Inflammatory macrophage (primary cell): Measurements from ENCODE around the gene MIPEP.
"Not testable (repeated sequence)": the region's sequence is repeated elsewhere in the genome, so short reads cannot be mapped to it uniquely, and the experiment has no call there.

Experiments used
- DNase-seq, 2 donors: peaks; one replicate each; pipeline ENCODE4 v3.0.0-alpha.2; 2020 to 2022

MIPEP gene

DNA sequence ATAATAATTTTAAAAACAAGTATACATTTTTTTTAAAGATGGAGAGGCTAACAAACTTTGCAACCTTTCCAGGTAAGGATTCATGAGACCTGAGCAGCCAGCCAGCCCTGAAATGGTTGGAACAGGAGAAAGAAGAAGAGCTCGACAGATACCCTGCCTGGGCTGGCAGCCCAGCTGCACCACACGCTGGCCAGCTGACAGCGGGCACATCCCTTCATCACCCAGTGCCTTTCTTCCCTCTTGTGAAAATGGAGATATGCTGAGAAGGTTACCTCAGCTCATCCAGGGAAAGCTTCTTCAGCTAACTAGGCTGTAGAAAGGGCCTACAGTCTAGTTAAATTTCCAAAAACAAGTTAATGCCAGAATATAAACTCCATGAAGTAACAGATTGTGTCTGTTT, 4.8 kb downstream of the MIPEP start:
- not testable (repeated sequence) for DNase-seq

DNA sequence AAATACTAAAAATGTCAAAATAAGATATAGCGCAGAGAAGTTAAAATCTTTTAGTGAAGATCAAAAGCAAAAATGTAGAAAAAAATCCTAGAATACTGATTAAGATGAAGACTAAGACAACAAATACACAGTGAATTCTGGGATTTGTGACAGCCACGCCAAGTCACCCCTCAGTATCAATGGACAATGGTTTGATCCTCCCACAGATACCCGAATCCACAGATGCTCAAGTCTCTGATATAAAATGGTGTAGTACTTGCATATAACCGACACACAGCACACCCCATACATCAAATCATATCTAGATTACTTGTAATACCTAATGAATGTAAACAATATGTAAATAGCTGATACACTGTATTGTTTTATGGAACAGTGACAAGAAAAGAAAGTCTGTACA, 5.9 kb downstream of the MIPEP start:
- DNase-seq, result no peak

DNA sequence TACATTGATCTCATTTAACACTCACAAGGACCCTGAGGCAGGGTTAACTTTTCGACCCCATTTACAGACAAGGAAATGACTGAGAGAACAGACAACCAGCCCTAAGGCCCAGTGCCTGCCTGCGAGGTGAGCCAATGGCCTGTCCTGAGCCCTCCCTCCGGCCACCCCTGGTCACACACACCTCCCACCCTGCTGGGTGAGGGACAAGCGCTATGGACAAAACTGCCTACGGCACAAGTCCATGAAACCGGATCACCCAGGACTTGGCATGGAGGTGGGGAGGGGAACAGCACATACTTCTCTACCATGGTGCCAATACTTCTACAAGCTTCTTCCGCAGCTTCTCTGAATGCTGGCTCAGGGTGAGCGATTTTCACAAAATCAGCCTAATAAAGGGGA, 7.8 kb downstream of the MIPEP start:
- DNase-seq, result not testable (repeated sequence)

DNA sequence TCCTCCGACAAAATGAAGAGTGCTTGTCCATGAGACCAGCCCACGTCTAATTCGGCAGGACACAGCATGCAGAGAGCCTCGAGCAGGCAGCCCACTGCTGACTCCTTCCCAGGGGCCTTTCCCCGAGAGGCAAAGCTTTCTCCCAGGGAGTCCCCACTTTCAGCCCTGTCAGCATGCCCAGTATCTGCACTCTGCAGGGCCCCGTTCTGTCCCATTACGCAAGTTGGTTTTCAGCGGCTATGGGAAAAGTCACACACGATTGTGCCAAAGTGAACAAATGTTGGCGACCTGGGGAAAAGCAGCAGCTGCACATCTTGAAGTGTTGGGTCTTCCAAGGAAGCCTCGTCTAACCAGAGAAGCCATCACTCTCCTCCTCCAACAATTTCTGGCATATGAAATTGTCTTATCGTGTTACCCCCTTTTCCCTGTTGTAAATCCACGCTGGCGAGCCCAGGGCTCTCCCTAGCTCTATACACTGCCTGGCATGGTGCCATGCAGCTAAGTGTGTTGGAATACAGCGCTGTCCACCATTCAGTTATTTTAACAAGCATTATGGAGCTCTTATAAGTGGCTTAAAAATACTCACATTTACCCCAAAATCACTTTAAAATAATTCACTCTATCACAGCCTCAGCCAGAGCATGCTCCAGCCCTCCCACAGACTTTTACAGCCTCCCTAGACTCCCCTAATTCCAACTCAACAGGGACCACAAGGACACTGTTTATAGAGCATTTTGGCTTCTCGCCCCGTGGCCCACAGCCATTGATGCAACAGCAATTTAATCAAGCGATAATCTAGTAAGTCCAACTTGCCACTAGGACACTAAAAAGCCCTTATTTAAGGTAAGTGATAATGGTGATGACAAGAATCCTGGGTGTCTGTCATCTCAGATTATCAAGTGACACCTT, 8.5 kb downstream of the MIPEP start:
- DNase-seq, result not testable (repeated sequence)

DNA sequence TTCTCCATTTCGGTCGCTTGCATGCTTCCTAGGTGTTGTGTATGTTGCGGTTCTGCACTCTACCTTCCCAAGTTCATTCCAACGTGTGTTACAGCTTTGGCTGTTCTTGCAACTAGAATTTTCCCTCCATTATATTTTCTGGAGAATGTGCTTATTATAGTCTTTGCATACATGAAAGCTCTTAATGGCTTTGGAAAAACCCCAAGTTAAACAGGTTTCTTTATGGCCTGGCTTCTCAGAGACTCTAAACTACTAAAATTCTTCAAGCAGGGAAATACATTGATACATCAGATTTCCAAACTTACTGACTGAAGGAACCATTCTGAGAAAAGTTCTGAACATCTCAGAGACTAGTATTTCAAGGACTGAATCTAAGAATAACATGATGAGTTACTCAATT, 11.9 kb downstream of the MIPEP start:
- DNase-seq, result no peak

DNA sequence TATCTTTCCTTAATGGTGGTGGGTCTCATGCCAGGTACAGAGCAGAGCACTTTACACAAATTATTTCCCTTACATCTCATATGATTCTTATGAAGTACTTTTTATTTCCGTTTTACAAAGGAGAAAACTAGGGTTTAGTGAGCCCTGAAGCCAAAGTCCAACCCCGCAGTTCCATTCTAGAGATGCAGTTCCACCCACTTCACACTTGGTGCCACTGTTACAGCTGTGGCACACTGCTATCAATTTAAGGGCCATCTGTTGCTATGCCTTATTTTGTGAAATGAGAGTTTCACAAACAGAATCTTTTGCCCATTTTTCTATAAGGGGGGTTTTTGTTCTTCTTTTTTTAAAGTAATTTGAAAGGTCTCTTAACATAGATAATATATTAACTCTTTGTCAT, 12.9 kb downstream of the MIPEP start:
- DNase-seq, result peak in 1 of 2 donors; percentile 2

DNA sequence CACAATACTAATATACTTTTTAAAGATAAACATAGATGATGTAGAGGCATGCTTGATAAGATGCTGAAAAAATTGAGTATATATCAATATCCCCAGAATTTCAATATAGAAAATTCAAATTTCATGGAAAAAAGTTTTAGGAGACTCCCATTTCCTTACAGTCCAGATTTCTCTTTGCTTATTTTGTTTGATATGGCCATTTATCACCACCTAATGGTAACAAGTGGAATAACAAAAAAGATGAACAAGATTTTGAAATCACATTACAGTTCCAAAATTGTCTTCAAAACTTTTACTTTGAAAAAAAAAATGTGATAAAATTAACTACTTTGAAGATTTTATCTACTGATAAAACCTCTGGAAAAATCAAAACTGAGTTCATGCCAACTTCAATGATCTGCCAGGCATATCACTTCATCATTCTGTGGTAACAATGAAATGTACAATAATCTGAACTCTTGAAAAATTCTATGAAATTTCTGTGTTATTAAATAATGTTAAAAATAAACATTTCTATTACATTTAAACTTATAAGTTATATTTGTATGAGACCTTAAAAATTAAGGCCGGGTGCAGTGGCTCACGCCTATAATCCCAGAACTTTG, 17.5 kb downstream of the MIPEP start:
- peak in 1 of 2 donors; percentile 43 for DNase-seq

DNA sequence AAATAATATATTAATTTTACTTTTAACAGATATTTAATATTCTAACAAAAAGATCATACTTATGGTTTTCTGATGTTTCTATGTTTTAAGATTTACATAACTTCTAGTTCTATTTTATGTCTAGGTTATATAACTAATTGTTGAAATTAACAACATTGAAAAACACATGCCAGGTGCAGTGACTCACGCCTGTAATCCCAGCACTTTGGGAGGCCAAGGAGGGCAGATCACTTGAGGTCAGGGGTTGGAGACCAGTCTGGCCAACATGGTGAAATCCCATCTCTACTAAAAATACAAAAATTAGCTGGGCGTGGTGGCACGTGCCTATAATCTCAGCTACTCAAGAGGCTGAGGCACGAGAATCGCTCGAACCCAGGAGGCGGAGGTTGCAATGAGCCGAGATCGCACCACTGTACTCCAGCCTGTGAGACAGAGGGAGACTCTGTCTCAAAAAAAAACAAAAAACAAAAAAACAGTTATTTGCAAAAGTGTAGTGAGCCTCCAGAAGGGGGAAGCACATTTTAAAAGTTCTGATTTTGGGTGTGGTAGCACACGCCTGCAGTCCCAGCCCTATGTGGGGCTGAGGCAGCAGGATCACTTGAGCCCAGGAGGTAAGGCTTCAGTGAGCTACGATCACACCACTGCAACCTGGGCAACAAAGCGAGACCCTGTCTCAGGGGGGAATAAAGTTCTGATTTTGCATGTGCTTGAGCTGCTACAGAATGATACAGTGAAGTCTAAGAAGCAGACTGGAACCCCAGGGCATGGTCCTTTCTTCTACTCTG, 18.7 kb downstream of the MIPEP start:
- DNase-seq, result no peak

DNA sequence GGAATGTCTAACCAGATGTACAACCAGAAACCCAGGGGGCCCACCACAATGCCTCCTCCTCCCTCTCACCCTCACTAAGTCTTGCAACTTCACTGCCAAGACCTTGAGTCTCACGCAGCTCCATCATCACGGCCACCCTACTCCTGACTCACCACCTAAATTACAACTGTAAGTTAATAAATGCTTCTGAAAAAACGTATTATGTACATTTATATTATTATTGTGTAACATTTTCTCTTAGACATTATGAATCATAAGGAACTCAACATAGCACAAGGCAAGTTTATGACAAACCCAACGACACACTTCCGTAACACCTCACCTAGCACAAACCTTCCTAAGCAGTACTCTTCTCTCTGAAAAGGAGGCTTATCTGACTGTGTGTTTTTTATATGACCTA, 20.7 kb downstream of the MIPEP start:
- no peak for DNase-seq

DNA sequence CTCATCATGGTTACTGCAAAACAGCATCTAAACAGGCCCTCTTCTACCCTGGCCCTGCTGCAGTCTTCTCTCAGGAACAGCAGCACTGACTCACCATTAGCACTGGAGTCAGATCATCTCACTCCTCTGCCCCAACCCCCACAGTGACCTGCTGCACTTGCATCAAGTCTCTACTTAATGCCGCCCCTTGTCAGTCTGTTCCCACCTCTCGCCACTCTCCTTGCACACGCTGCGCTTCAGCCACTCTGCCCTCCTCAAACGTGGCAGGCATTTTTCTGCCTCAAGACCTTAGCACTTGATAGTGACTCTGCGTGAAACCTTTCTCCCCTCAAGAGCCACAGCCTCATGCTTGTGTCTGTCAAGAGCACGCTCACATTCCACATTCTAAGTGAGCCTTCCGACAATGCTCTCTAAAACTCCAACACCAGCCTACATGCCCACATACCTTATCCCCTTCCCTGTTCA, 22.1 kb downstream of the MIPEP start:
- DNase-seq, result no peak

DNA sequence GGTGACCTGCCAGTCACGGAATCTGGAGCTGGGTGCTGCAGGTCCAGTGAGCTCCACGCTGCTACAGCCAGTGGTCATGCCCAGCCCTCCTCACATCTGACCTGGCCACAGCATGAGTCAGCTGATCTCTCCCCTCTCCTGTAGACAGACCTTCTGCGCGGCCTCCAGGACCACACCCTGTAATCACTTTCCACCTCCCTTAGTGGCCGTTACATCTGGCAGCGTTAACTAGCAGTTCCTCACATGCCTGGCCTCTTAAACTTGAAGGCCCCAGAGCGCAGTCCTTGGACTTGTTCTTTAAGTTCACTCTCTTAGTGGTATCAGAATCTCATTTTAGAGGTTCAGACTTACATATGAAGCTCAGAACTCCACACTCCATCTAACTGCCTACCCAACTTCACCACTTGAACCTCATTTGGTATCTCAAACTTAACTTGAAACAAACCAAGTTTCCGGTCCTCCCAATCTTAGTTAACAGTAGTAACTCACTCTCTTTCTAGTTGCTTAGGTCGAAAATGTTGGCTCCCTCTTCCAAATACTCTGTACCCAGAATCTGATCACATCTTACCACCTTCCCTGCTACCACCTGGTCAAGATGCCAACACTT, 22.7 kb downstream of the MIPEP start:
- DNase-seq, result no peak

DNA sequence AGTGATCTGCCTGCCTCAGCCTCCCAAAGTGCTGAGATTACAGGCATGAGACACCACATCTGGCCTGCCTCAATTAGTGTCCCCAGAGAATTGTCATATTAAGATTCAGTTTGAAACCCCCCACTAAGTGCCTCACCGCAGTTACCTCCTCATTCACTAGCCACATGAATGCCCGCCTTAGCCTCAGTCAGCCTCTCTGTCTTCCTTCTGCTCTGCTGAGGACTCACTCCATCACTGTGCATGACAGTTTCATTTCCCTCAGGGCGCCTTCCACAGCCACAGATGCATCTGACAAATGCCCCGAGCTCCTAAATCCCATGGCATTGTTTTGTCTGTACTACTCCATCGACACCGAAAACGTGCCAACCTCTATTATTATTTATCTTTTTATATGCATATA, 23.3 kb downstream of the MIPEP start:
- no peak for DNase-seq

DNA sequence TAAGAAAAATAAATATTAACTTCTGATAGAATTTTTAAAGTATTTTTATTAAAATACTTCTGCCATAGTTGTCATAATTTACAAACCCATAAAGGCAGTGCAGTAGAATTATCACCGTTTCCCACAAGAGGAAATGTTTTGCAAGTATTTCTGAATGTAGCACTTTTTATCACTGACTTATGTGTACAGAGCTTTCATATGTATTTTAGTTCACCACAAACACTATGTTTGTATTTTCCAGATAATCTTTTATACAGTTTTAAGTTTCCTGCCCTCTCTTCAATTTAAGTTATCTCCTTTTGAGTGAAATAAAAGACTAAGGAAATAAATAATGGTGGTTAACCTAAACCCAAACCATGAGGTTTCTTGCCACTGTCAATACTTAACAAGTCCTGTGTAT, 24.2 kb downstream of the MIPEP start:
- DNase-seq, result no peak

DNA sequence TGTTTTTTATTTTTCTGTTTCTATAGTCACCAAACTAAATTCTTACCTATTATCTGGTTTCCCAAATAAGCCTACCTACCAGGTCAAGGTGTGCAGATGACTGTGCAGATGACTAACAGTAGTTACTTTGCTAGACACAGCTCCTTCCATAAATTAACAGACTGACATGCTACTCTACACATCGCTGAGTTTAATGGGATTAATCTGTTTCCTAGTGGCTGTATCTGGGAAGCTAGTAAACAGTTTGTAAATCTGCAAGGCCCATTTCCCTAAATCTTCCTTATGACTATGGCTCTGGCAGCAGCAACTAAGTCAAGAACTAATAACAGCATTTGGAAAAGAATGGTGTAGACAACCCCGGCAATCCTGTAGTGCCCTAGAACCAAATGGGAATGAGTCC, 27.9 kb downstream of the MIPEP start:
- no peak for DNase-seq

DNA sequence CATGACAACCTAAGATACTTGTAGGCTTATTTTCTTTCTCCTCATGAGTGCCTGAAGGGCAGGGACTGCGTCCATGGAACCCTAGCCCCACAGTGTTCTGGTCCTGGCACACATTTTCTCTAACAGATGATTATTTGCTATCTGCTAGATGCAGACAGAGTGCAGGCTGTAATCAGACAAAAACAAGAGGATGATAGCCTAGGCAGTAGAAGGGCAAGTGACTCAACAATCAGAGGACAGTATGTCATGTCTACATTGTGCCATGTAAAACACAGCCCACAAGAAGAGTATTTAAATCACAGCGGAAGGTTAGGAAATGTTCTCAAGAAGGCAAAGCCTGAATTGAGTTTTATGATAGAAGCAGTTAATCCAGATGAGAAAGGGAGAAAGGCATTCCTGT, 29.3 kb downstream of the MIPEP start:
- DNase-seq, result no peak

DNA sequence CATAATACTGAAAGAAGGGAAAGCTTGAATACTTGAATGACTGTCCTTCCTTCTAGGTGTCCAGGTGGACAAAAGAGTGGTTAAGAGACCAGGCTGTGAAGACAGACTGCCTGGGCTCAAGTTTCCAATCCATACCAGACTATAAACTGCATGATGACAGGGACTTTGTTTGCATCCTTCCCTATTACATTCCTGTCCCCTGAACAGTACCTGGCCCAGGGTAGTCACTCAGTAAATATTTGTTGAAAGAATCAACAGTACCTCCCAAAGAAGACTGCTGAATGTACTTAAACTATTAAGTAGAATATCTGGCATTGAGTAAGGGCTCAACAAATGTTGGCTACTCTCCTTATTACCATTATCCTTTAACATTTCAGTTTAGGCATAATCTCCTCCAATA, 29.7 kb downstream of the MIPEP start:
- DNase-seq, result no peak

DNA sequence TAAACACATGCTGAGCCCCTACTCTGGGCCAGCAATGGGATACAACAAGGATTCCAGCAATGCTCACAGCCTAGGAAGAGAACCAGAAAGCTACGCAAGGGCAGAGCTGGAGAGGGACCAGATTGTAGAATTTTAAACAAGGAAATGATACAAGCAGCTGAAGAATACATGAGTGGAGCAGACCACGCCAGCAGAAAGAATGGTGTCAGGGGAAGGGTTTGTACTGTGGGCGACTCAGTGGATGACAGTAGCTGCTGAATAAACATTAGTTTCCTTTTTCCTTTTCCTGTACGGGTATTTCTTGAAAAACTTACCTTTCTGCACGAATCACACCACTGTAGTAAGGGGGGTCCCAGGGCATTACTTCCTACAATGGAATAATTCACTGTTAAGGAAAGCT, 30.7 kb downstream of the MIPEP start:
- no peak for DNase-seq

DNA sequence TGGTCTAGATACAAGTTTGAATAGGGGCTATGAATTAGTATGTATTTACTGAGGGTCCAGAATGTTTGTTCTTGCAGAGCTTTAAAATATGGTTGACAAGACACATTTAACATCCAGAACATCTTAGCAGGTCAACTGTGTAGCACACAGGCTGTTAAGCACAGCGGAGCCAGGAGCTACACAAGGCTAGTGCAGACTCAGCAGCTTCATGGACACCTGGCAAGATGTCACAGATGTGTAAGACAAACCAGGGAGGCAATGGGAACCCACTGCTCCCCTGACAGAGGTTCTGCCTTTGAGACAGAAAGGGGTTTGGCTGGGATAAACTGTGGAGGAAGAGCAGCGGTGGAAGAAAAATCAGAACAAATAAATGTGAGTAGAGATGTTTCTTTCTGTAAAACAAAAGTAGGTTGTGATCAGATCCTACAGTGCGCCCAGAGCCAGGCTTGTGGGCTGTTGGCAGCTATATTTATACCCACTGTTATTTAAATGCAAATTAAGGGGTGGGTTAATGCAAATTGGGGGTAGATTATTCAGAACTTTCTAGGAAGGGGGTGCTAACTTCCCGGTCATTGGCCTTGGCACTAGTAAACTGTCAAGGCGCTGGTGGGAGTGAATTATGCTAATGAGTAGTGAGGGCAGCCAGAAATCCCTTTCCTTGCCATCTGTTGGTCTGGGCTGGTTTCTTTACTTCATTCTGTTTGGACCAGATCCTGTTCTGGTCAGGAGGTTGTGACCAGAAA, 33.0 kb downstream of the MIPEP start:
- DNase-seq, result no peak

DNA sequence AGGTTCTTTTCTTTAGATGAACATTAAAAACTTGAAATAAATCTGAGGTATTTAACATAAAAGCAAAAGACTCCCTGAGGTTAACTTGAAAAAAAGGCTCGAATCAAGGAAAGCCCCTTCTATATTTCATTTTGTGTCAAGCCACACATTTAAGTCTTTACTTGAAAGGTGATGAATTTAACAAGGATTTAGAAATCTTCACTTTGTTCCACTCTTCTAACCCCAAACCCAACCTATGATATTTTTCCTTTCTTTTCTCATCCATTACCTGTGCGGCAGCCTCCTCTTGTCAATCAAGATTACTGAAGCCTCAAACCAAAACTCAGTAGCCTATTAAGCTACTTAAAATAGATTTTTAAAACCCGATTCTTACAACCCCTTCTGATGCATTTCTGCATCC, 33.8 kb downstream of the MIPEP start:
- DNase-seq, result no peak

DNA sequence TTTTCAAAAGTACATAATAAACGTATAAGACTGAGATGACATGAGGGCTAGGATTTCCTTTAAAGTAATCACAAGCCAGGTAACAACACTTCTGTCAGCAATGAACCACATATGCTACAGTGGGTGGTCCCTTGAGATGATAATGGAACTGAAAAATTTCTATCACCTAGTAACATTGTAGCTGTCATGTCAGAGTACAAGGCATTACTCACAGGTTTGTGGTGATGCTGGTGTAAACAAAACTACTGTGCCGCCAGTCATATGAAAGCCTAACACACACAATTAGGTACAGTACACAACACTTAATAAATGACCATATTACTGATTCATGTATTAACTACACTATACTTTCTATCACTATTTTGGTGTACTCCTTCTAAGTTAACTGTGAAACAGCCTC, 36.8 kb downstream of the MIPEP start:
- no peak for DNase-seq

DNA sequence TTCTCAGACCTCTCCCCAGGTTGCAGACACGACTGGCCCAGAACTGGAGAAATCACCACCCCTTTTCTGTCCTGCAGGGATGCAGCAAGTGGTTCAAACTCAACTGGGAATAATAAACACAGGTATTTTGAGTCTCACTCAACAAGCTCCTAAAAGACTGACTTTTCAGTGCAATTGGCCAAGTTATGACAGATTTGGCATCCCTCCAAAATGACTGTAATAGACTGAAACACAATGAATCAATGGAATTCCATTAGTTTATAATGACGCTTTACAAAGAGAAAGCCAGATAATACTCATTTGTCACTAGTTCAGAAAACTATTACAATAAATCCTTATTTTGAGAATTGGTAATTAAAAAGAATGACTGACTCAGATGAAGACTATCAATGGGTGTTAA, 38.1 kb downstream of the MIPEP start:
- DNase-seq, result no peak

DNA sequence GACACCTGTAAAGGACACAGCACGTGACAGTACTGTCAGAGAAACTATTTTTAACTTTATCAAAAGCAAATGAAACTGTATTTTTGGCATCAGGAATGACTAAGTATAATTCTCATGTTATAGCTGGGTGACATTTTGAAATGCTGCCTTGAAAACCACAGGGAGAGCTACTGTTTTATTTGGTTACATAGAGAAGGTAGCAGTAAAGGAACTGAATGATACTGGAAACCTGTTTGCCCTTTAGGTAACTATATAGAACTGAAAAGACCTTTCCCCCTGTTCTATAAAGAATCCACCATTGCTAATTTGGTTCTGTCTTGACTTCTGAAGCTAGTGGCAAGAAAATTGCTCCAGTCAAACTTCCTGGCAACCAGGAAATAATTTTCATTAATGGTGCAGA, 39.1 kb downstream of the MIPEP start:
- DNase-seq, result no peak
